ENCODE results near the gene TNK2.
A peak's percentile ranks its signal among the peaks of the same experiment; 100 is the strongest.

The TNK2 gene

GRCh38 chr3:195883160-195883559 is 25.2 kb downstream of the TNK2 start (continued):
- no peak for TF ChIP-seq ZNF701 (tag by site-specific recombination; IDR thresholded peaks at IDR 0.05)
- no peak for TF ChIP-seq HOXC10 (CRISPR knock-in tag; IDR thresholded peaks at IDR 0.05)
- TF ChIP-seq ZNF600 (tag by site-specific recombination; IDR thresholded peaks at IDR 0.05): no peak

- H3K36me3 ChIP-seq (ENCODE audit: control insufficient read depth in 2 of 2, insufficient read depth in 1 of 2, low read length in 2 of 2): peaks cover 0 to 72% of the 10 kb centered on the region in 2 experiments; a peak in 1 of 3 replicates
- no peak overlapping the region for H3K27ac ChIP-seq (ENCODE audit: extremely low read depth, low read depth, low read length)
- no peaks in the 10 kb centered on the region for H3K4me1 ChIP-seq (ENCODE audit: control insufficient read depth, insufficient read depth, low read length)
- ChIA-PET POLR2A (interaction anchor here (0.7 kb wide), 1 partner anchor 33 kb away, joined by 4 read pairs; no protein-coding TSS in a partner anchor), CTCF (no interaction called here)
- H3K9me3 ChIP-seq (ENCODE audit: control insufficient read depth, insufficient read depth, low read depth, low read length): no peaks in the 10 kb centered on the region
- TF ChIP-seq ZSCAN23 (tag by site-specific recombination; IDR thresholded peaks at IDR 0.05): no peak
- no peak for TF ChIP-seq ZNF155 (tag by site-specific recombination; IDR thresholded peaks at IDR 0.05)
- TF ChIP-seq ZNF624 (tag by site-specific recombination; IDR thresholded peaks at IDR 0.05): no peak
- TF ChIP-seq ZNF280D (tag by site-specific recombination; IDR thresholded peaks at IDR 0.05): no peak
- H3K4me3 ChIP-seq (ENCODE audit: low read depth, low read length): no peak overlapping the region
These were observed 26.3 kb downstream of the TNK2 start for GRCh38 chr3:195882002-195882441.

GRCh38 chr3:195881276-195881988 is 26.9 kb downstream of the TNK2 start:
- Histone ChIP-seq H3K9me3 (ENCODE audit: control insufficient read depth, insufficient read depth, low read depth, low read length) (no peaks in the 10 kb centered on the region), H3K36me3 (ENCODE audit: control insufficient read depth in 2 of 2, insufficient read depth in 1 of 2, low read length in 2 of 2) (peaks cover 0 to 72% of the 10 kb centered on the region in 2 experiments; a peak in 1 of 3 replicates), H3K27ac (ENCODE audit: extremely low read depth, low read depth, low read length) (no peak overlapping the region), H3K4me1 (ENCODE audit: control insufficient read depth, insufficient read depth, low read length) (no peaks in the 10 kb centered on the region), H3K4me3 (ENCODE audit: low read depth, low read length) (no peak overlapping the region)
- CTCF ChIA-PET: no interaction called here
- POLR2A ChIA-PET: no interaction called here
- TF ChIP-seq ZSCAN4 (tag by site-specific recombination; IDR thresholded peaks at IDR 0.05) (no peak), GLIS1 (tag by site-specific recombination; IDR thresholded peaks at IDR 0.05) (peak; percentile 79), ZXDB (tag by site-specific recombination; IDR thresholded peaks at IDR 0.05) (no peak), ZNF248 (tag by site-specific recombination; IDR thresholded peaks at IDR 0.05) (no peak), GLIS2 (tag by site-specific recombination; IDR thresholded peaks at IDR 0.05) (no peak)

- Histone ChIP-seq H3K4me3 (ENCODE audit: low read depth, low read length) (no peak overlapping the region), H3K9me3 (ENCODE audit: control insufficient read depth, insufficient read depth, low read depth, low read length) (no peaks in the 10 kb centered on the region), H3K36me3 (ENCODE audit: control insufficient read depth in 2 of 2, insufficient read depth in 1 of 2, low read length in 2 of 2) (peaks cover 0 to 68% of the 10 kb centered on the region in 2 experiments; a peak in 1 of 3 replicates), H3K4me1 (ENCODE audit: control insufficient read depth, insufficient read depth, low read length) (no peaks in the 10 kb centered on the region), H3K27ac (ENCODE audit: extremely low read depth, low read depth, low read length) (no peak overlapping the region)
- TF ChIP-seq GLIS1 (tag by site-specific recombination; IDR thresholded peaks at IDR 0.05): peak; percentile 38; the same call in 1 of the 2 replicates
- no peak for TF ChIP-seq ZBTB20 (tag by site-specific recombination; IDR thresholded peaks at IDR 0.05)
- TF ChIP-seq ZNF704 (tag by site-specific recombination; IDR thresholded peaks at IDR 0.05): no peak
- ChIA-PET CTCF (no interaction called here), POLR2A (no interaction called here)
These were observed 28.3 kb downstream of the TNK2 start for GRCh38 chr3:195880037-195880431.

Measured in HEK293 (cell line).